NOMO-1 treated with dmso at 0.1 percent for 144 hours (cell line): ENCODE results near the gene ATN1.

ENCODE experiments used
- DNase-seq: peaks from one replicate; lab custom pipeline; 2025; ENCODE audit not compliant: unreplicated experiment; lab: John Stamatoyannopoulos, UW

Gene ATN1

DNA sequence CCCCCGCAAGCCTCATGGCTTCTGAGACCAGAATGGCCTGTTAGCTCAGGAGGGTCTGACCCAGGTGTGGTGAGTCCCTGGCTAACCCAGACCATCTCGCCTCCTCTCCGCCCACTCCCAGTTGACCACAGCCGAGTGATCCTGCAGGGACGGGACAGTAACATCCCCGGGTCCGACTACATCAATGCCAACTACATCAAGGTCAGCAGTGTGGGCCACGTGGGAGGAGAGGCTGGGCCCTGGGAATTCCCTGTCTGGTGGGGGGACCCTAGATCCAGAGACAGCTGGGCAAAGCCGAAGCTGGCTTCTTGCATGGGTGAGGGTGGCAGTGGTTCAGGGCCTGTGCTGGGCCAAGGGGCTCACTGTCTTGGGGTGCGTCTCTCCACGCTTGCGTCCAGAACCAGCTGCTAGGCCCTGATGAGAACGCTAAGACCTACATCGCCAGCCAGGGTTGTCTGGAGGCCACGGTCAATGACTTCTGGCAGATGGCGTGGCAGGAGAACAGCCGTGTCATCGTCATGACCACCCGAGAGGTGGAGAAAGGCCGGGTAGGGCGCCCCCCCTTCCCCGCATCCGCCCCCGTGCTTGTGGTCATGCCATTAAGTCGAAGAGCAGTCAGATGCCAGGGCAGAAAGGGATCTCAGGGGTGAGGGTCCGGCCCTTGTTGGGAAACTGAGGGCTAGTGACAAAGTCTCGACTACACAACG, 28.4 kb downstream of the ATN1 start:
- no peak for DNase-seq

DNA sequence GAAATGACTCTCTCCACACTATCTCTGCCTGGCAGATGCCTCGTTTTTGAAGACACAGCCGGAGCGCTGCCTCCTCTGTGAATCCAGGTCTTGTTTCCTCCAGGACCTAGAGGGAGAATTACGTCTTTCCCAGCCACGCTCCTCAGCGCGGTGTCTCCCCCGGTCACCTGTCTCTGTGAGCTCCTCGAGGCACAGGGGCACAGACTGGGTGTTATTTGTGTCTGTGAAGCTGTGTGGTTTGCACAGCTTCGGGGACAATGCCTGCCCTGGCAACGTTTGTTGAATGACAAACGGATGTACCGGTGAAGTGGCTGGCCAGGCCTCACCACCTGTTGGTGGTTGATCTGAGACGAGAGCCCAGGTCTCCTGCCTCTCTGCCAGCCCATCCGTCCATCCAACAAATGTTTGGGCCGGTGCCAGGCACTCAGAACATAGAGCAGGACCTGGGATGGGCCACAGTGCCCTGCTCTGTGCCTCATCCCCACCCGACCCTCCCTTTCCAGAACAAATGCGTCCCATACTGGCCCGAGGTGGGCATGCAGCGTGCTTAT, 29.5 kb downstream of the ATN1 start:
- no peak for DNase-seq

DNA sequence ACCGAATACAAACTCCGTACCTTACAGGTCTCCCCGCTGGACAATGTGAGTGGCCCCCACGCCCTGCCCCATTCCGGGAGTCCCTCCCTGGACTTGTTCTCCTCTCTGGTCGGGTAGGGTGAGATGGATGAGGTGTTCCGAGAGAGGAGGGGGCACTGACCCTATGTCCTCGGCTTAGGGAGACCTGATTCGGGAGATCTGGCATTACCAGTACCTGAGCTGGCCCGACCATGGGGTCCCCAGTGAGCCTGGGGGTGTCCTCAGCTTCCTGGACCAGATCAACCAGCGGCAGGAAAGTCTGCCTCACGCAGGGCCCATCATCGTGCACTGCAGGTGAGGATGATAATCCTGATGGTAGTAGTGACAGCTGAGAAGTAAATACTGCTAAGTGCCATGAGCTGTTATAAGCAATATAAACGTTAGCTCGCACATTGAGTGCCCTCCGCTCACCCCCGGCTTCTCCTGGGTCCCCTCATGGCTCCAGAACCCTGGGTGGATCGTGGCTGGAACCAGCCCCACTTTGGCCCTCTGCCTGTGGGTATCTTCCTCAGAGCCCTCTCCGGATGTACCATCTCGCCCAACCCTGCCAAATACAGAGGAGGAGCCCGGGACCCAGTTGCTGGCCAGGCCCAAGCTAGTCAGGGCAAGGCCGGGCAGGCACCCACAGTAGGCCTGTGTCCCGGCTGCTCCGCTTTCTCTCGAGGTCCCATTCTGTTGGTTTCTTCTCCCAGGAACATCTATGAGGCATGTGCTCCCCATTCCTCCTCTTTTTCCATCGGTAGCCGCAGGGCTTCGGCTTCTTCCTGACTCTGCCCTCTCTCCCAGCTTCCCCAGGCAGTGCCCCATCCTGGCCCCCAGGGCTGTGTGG, 30.2 kb downstream of the ATN1 start:
- DNase-seq, result no peak

DNA sequence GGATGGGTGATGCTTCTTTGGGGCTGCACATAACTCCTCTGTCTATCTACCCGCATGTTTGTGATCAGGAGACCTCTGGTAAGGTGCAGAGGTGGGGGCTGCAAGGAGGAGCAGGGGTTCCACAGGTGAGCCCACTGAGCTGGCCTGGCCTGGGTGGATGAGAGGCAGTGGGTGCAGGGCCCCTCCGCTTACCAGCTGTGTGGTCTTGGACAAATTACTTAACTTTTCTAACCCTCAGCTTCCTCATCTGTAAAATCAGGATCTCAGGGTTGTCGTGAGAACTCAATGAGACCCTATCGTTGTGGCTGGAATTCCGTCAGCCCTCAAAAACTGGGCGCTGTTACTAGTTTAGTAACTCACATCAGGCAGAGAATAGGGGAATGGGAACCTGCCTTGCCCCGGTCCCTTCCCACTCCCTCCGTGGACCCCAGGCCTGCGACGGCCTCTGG, 30.9 kb downstream of the ATN1 start:
- no peak for DNase-seq

DNA sequence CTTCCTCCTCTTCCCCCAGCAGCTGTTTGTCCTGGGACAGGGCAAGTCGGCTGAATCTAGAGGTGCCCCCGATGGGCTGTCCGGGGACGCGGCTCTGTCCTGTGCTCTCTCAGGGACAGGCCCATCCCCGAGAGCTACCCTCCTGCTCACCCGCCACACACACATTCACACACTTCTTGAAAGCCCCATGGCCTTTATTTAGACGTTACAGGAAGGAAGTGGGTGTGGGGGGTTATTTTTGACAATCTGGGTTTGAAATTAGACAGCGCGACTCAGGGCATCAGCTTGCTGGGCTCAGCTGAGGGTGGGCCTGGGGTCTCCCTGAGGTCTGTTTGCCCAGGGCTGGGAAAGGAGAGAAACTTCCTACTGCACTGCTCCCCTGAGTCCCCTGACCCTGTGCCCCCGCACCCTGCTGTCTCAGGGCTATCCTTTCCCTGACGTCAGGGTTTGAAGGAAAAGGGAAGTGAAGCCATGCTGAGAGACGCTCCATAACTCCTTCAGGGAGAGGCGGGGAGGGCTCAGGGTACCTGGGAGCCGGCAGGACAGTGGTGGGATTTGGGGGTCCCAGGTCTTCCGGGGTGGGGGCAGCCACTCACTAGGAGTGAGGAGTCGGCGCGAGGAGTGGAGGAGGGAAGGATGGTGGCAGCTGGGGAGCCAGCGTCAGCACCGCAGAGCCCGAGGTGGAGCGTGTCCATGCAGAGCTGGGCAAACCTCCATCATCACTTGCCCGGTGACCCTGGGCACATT, 31.5 kb downstream of the ATN1 start:
- peak; percentile 86 for DNase-seq

DNA sequence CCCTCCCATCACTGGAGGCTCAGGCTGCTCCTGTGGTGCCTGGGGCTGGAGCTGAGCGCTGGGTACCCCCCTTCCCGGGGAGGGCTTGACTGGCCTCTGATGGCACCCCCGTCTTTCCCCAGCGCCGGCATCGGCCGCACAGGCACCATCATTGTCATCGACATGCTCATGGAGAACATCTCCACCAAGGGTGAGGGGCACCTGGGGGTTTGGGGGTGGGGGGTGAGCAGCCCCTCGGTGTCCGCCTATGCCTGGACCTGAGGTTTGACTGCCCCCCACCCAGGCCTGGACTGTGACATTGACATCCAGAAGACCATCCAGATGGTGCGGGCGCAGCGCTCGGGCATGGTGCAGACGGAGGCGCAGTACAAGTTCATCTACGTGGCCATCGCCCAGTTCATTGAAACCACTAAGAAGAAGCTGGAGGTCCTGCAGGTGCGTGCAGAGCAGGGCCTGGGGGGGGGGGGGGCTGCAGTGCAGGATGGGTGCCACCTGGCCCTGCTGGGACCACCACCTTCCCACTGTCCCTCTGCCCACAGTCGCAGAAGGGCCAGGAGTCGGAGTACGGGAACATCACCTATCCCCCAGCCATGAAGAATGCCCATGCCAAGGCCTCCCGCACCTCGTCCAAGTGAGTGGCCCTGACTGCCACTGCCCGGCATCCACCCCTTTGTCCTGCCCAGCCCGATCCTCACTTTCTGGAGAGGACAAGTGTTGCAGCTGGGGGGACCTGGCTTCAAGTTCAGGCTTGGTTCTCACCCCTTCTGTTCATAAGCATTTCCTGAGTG, 32.2 kb downstream of the ATN1 start:
- no peak for DNase-seq

DNA sequence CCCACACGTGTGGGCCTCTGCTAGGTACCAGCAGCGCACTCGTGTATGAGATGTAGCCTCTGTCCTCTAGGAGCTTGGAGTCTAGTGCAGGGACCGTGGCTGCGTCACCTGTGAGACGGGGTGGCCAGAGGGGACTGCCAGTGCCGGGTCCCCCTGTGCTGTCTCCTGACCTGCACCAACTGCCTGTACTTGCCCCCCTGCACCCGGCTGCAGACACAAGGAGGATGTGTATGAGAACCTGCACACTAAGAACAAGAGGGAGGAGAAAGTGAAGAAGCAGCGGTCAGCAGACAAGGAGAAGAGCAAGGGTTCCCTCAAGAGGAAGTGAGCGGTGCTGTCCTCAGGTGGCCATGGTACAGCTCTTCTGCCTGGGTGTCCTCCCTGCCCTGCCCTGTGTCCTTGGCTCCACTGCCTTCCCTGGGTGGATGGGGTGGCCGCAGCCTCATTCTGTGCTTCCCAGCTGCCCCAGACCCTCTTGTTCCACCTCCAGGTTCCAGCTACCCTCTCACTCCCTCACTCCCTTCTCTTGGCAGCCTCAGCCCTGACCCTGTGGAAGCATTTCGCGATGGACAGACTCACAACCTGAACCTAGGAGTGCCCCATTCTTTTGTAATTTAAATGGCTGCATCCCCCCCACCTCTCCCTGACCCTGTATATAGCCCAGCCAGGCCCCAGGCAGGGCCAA, 33.0 kb downstream of the ATN1 start:
- peak; percentile 52 for DNase-seq

DNA sequence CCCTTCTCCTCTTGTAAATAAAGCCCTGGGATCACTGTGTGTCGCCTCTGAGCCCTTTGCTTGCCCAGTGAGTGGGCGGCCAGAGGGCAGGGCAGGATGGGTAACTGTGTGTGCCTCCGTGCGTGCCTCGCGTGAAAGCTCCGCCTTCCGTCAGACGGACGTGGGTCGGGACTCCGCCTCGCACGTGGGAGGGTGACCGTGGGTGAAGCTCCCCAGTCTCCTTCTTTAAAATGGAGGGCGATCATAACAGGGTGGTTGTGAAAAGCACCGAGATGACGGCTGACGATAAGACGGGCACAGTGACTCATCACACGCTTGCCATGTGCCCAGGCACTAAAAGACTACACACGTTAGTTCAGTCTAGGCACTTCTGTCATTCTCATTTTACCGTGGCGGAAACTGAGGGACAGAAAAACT, 33.5 kb downstream of the ATN1 start:
- DNase-seq, result no peak

DNA sequence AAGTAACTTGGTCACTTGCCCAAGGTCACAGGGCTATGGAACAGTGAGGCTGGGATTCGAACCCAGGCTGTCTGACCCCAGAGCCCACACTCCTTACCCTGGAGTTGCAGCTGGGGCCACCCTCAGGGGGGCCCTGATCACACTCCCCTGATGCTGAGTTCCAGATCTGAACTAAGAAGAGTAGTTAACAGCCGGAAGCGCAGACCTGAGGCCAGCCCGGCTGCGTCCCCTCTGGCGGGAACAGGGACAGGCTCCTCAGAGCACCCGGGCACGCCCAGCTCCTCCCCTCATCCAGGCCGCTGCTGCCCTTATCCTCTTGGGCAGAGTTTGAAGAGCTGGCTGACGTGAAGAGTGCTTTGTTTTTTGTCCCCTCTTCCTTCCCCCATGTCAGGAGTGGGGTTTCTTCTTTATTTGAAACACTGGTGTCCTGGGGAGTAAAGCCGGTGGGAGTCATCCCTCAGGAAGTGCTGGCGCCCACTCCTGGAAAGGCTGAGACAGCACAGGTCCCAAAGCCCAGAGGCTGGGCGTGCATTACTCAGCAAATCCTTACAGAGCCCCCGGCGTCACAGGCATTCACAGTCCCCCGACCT, 34.0 kb downstream of the ATN1 start:
- peak; percentile 78 for DNase-seq

DNA sequence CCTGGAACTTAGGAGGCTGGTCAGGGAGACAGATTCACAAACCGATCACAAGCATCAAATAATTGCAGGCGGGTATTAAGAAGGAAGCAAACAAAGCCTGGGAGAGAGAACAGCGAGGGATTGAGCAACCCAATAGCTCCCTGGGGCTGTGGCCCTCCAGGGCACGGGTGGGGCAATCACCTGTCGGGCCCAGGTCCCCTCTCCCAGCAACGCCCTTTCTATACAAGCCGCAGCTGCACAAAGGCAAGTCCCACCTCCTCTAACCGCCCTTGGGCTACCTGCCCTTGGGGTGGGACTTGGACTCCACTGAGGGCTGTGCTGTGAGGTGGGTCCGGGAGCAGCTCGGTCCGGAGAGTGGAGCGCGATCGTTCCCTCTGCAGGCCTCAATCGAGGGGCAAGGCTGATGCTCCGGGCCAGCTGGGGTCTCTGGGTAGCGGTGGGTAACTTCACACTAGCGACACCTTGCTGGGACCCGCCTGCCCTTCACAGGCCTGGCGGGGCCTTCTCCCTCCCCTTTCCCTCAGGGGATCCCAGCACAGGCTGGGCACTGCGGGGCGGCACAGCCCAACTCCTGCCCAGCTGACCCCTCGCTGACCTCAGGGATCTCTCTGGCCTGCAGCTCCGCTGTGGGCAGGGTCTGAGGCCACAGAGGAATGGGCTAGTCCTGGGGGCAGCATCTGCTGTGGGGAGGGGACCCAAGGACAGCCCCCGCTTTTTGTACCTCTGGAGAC, 34.7 kb downstream of the ATN1 start:
- no peak for DNase-seq

DNA sequence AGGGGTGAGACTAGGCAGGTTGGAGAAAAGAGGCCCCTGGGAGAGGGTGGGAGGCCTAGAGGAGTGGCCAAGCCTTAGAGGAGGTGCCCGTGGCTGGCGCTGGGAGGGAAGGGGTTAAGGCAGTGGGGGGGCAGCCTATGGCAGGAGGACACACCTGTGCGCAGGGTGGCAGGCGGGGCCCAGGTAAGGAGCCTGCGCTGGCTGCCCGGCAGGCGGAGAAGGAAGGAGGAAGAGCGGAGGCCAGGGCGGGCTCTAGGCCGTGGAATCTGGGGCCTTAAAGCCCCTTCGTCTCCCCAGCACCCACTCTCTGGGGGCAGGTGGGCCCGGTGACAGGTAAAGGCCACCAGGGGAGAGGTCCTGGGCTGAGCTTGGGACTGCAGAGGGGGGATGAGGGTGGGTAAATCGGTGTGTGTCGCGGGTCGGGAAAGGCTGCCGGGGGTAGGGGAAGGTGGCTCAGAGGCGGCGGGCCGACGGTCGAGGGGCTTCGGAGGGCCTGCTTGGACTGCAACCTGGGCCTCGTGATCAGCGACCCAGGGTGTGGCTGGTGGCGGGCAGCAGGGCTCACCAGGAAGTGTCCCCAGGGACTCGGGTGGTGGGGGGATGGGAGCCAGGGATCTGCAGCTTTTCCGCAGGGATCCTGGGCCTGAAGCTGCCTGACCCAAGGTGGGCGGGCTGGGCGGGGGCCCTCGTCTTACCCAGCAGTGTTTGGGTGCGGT, 35.4 kb downstream of the ATN1 start:
- DNase-seq, result no peak

DNA sequence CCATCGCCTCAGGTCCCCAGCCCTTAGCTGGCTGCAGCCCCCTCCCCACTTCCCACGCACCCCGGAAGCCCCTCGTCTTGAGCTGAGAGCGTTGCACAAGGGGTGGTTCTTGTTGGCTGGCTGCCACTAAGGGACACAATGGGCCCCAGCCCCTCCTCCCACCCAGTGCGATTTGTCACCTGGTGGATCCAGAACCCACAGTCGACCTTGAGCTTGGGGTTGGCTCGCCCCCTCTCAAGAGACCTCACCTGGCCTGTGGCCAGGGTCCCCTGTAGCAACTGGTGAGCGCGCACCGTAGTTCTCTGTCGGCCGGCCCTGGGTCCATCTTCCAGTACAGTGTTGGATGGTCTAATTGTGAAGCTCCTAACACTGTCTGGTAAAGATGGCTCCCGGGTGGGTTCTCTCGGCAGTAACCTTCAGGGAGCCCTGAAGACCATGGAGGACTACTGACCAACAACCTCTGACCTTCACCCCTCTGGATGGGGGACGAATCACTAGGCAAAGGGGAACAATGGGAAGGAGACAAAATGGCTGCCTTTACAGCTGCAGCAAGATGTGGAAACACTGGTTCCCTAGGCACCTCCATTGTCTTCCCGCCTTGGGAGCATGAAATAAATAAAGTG, 36.1 kb downstream of the ATN1 start:
- DNase-seq, result no peak

DNA sequence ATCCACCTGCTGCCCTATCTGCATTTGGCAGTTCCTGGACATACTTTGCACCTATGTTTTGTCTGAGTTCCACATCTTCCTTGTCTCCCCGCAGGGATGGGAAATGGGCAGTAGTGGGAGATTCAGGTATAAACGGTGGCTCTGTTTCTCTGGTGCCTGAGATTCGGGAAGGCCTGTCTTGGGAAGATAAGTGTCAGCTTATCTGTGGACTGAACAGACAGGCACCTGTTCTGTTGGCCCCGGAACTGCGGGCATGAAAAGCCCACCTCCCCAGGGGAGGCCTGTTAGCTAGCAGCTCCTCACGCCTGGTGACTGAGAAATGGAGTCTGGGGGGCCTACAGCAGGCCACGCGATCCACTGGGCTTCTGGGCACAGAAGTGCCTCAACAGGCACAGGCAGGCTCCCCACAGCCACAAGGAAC, 36.9 kb downstream of the ATN1 start:
- no peak for DNase-seq

DNA sequence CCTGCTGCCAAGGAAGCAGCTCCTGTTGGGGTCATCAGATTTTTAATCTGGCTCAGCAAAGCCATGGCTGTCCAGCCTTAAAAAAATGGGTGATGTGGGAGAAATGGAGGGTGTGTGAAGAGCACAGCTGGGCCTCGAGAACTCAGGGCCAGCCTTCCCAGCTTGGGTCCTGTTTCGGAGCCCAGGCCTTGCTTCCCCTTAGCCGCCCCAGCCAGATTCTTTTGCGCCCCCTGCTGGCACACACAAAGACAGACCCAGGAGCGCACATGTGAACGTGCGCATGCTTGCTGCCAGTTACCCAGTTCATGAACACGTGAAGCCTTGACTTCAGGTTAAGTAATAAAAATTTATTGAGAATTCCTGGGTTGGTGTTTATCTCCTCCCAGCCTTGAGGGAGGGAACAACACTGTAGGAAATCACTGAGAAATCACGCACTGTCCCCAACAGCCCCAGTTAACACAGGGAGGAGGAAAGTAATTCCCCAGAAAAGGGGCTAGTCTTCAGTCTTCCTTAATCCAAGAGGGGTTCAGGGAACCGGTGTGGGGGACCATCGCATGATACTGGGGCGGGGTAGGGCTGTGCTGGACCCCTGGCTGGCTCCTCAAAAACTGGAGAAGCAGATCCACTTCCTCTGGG, 37.4 kb downstream of the ATN1 start:
- peak; percentile 77 for DNase-seq

DNA sequence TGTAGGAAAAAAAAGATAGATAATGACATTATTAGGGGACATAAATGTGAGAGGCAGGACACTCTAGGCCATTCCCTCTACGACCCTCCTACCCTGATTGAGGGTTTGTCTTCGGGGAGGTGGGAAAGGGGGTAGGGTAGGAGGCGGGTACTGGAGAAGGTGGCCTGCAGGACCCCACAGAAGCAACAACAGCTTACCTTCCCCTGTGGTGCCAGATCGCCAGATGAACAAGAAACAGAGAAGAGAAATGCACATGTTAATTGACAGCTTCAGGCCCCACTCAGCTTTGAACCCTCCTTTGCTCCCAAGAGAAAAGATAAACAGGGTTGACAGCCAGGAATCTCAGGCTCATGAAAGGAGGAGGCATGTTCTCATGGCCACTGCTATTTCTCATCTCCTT, 38.0 kb downstream of the ATN1 start:
- DNase-seq, result no peak

DNA sequence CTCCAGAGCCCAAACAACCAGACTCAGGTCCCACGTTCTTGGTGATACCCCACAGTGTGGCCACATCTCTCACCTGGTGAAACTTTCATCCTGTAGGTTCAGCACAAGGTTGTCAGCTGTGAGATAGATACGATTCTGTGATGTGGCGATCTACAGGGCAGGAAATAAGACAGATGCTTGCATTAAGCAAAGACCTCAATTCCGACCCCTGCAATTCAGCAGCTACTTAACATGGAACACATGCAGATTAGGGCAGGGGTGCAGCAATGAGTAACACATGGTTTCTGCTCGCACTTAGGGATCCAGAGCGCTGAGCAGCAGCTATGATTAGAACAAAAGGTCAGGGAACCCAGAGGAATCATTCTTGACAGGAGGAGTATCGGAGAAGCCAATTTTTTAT, 38.6 kb downstream of the ATN1 start:
- no peak for DNase-seq

DNA sequence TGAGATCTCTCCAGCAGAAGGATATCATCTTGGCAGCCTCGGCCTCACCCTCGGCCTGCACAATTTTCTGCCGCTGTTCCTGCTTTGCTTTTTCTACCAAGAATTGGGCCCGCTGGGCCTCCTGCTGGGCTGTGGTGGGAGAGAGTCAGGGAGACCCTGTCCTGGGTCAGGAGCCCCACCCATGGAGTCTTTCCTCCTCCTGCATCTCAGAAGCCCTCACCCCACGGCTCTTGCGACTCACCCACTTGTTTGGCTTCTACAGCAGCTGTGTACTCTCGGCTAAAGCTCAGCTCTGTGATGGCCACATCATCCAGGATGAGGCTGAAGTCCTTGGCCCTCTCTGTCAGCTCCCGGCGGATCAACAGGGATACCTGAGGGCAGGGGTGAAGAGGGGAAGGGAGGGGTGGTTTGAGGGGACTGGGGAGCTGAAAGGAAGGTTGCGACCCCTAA, 39.9 kb downstream of the ATN1 start:
- DNase-seq, result no peak
